Measurements from ENCODE around the gene SORCS2. TPM values are rescaled to one million over a fixed set of nuclear protein-coding genes. Genes with fewer than 3 reads are reported as not detected.

SORCS2 gene
- polyA plus RNA-seq, 1 donor from 2014 or later, result 1.0 TPM

DNA sequence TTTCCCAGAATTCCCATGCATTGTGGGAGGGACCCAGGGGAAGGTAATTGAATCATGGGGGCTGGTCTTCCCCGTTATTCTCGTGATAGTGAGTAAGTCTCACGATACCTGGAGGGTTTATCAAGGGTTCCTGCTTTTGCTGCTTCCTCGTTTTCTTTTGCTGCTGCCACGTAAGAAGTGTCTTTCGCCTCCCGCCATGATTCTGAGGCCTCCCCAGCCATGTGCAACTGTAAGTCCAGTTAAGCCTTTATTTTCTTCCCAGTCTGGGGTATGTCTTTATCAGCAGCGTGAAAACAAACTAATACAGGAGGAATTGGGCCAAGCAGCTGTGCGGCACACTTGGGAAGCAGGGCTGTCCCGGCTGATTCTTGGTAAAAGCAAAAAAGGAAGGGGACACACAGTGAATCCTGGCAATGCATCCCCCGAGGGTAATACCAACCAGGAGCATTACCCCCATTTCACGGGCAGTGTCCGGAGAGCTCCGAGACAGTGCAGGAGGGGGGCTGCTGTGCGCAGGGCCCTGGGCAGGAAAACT, 561.7 kb downstream of the SORCS2 start:
- TF ChIP-seq TAF1 (IDR thresholded peaks at IDR 0.05; ENCODE audit: low read depth) (no peak), SMC3 (conservative IDR thresholded peaks at IDR 0.05; ENCODE audit: poor library complexity) (no peak), EZH2 (IDR thresholded peaks at IDR 0.05; ENCODE audit: borderline replicate concordance, insufficient read depth, low read length, poor library complexity, severe bottlenecking) (no peak), RAD21 (conservative IDR thresholded peaks at IDR 0.05) (no peak), REST (IDR thresholded peaks at IDR 0.05; ENCODE audit: borderline replicate concordance) (no peak), MXI1 (conservative IDR thresholded peaks at IDR 0.05; ENCODE audit: poor library complexity, severe bottlenecking) (no peak), POLR2AphosphoS5 (IDR thresholded peaks at IDR 0.05) (no peak)
- TF ChIP-seq, protein P1, sequence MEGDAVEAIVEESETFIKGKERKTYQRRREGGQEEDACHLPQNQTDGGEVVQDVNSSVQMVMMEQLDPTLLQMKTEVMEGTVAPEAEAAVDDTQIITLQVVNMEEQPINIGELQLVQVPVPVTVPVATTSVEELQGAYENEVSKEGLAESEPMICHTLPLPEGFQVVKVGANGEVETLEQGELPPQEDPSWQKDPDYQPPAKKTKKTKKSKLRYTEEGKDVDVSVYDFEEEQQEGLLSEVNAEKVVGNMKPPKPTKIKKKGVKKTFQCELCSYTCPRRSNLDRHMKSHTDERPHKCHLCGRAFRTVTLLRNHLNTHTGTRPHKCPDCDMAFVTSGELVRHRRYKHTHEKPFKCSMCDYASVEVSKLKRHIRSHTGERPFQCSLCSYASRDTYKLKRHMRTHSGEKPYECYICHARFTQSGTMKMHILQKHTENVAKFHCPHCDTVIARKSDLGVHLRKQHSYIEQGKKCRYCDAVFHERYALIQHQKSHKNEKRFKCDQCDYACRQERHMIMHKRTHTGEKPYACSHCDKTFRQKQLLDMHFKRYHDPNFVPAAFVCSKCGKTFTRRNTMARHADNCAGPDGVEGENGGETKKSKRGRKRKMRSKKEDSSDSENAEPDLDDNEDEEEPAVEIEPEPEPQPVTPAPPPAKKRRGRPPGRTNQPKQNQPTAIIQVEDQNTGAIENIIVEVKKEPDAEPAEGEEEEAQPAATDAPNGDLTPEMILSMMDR (IDR thresholded peaks at IDR 0.05; ENCODE audit: poor library complexity, severe bottlenecking), result no peak
- Histone ChIP-seq H3F3A (ENCODE audit: insufficient read depth, low read length, poor library complexity, severe bottlenecking) (no peaks in the 10 kb centered on the region), H3K9me3 (ENCODE audit: low read length) (no peaks in the 10 kb centered on the region), H3K9me2 (ENCODE audit: insufficient read depth, low read length) (no peaks in the 10 kb centered on the region), H4K20me1 (ENCODE audit: insufficient read depth) (no peaks in the 10 kb centered on the region), H3K9ac (ENCODE audit: low read length) (no peak overlapping the region), H3K4me2 (ENCODE audit: low read length) (no peak overlapping the region), H3K27me3 (ENCODE audit: insufficient read depth, low read depth, low read length) (no peaks in the 10 kb centered on the region), H2AFZ (ENCODE audit: low read depth, low read length) (no peak overlapping the region), H3K4me3 (ENCODE audit: low read length) (no peak overlapping the region), H3K27ac (ENCODE audit: low read length) (no peak overlapping the region), H3K79me2 (replicated peaks; ENCODE audit: insufficient read depth, low read length) (no peaks in the 10 kb centered on the region), H3K36me3 (ENCODE audit: insufficient read depth, low read length) (no peaks in the 10 kb centered on the region)

- no peaks in the 10 kb centered on the region for H3K9me3 ChIP-seq (ENCODE audit: low read length)
- H3K4me2 ChIP-seq (ENCODE audit: low read length), result no peak overlapping the region
- no peak overlapping the region for H2AFZ ChIP-seq (ENCODE audit: low read depth, low read length)
- TF ChIP-seq POLR2AphosphoS5 (IDR thresholded peaks at IDR 0.05) (no peak), REST (IDR thresholded peaks at IDR 0.05; ENCODE audit: borderline replicate concordance) (no peak), EZH2 (IDR thresholded peaks at IDR 0.05; ENCODE audit: borderline replicate concordance, insufficient read depth, low read length, poor library complexity, severe bottlenecking) (no peak), MXI1 (conservative IDR thresholded peaks at IDR 0.05; ENCODE audit: poor library complexity, severe bottlenecking) (no peak), SMC3 (conservative IDR thresholded peaks at IDR 0.05; ENCODE audit: poor library complexity) (no peak), TAF1 (IDR thresholded peaks at IDR 0.05; ENCODE audit: low read depth) (no peak), EP300 (conservative IDR thresholded peaks at IDR 0.05; ENCODE audit: poor library complexity, severe bottlenecking) (no peak)
- TF ChIP-seq, protein P1 (IDR thresholded peaks at IDR 0.05; ENCODE audit: poor library complexity, severe bottlenecking), result no peak
- H4K20me1 ChIP-seq (ENCODE audit: insufficient read depth), result no peaks in the 10 kb centered on the region
- no peak overlapping the region for H3K27ac ChIP-seq (ENCODE audit: low read length)
- H3K36me3 ChIP-seq (ENCODE audit: insufficient read depth, low read length), result no peaks in the 10 kb centered on the region
- H3K79me2 ChIP-seq (replicated peaks; ENCODE audit: insufficient read depth, low read length), result no peaks in the 10 kb centered on the region
- no peak overlapping the region for H3K4me3 ChIP-seq (ENCODE audit: low read length)
- no peaks in the 10 kb centered on the region for H3K9me2 ChIP-seq (ENCODE audit: insufficient read depth, low read length)
- H3F3A ChIP-seq (ENCODE audit: insufficient read depth, low read length, poor library complexity, severe bottlenecking), result no peaks in the 10 kb centered on the region
- no peak overlapping the region for H3K9ac ChIP-seq (ENCODE audit: low read length)
- H3K27me3 ChIP-seq (ENCODE audit: insufficient read depth, low read depth, low read length), result no peaks in the 10 kb centered on the region
Observed at GRCh38 chr4:7754565-7755262, 562.4 kb downstream of the SORCS2 start.

Data from neural cell (in vitro differentiated cells).